ENCODE measurements around the gene SPINDOC. TPM values are rescaled to one million over a fixed set of nuclear protein-coding genes. Genes with fewer than 3 reads are reported as not detected.

The SPINDOC gene
- total RNA-seq, 1 experiment from 2014 or later = 121 TPM

DNA sequence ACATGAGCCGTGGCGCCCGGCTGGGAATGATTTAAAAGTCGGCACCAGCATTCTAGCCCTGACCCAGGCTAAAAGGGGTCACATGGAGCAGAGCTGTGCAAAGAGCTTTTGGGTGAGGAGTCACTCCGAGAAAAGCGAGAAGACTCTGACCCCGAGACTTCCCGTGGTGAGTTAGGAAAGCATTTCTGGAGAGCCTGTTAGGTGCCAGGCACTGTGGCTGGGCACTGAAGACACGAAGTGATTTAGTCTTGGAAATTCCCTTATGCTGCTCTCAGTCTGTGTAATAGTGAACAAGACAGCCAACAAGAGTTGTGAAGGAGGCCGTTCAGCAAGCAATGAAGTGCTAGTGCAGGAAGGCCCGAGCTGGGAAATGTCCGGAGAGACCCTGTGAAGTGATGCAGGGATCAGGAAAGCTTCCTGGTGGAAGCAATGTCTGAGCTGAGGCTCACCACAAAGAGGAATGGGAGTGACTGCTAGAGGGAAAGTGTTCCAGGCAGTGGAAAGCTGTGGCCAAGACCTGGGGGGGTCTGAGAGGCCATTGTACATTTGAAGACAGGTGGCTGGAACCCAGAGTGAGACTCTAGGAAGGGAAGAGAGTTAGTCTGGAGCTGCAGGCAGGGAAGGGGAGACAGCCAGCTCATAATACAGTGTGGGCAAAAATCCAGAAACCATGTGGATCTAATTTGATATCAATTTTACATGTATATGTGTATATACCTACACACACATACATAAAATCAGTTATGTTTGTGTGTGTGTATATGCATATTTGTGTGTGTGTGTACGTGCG lies 57.3 kb downstream of the SPINDOC start:
- no peak overlapping the region for H4K5ac ChIP-seq (ENCODE audit: insufficient read length, low read depth, low read length)
- H3K18ac ChIP-seq (ENCODE audit: insufficient read length, low read depth, low read length) = no peak overlapping the region
- H3K4me1 Mint-ChIP-seq = peaks cover 58 to 62% of the 10 kb centered on the region in 2 experiments
- H3K27me3 ChIP-seq (ENCODE audit: insufficient read depth, low read length) = no peaks in the 10 kb centered on the region
- no peaks in the 10 kb centered on the region for H3K9me3 Mint-ChIP-seq
- no peak for DNase-seq
- no peak for TF ChIP-seq CTCF (conservative IDR thresholded peaks at IDR 0.05)
- H3T11ph ChIP-seq (ENCODE audit: low read length) = no peak overlapping the region
- no peak overlapping the region for H3K14ac ChIP-seq (ENCODE audit: insufficient read depth, low read length)
- no peaks in the 10 kb centered on the region for H3K23me2 ChIP-seq (ENCODE audit: insufficient read length, low read depth, low read length, poor library complexity, severe bottlenecking)
- no peak overlapping the region for H2BK120ac ChIP-seq (ENCODE audit: low read depth, low read length, poor library complexity, severe bottlenecking)
- peaks cover 17% of the 10 kb centered on the region; the same call in 1 of the 2 replicates for H3K79me2 ChIP-seq (ENCODE audit: insufficient read depth, low read length)
- no peaks in the 10 kb centered on the region for H3K27me3 Mint-ChIP-seq (ENCODE audit: low read depth)
- H2AFZ ChIP-seq (ENCODE audit: low read length) = no peak overlapping the region
- H4K8ac ChIP-seq (replicated peaks; ENCODE audit: insufficient read length, low read depth, low read length) = no peak overlapping the region
- no peak overlapping the region for H3K23ac ChIP-seq (ENCODE audit: insufficient read length, low read depth, low read length)
- peaks cover 0 to 3% (median 3%) of the 10 kb centered on the region in 3 experiments; a peak in 4 of 7 replicates for H3K36me3 Mint-ChIP-seq (ENCODE audit: insufficient read depth in 1 of 3, low read depth in 3 of 3)
- peaks cover 13% of the 10 kb centered on the region for H3K79me1 ChIP-seq (ENCODE audit: insufficient read depth, low read depth, low read length, poor library complexity, severe bottlenecking)
- H2BK15ac ChIP-seq (ENCODE audit: low read depth, low read length) = no peak overlapping the region
- peaks cover 12% of the 10 kb centered on the region; the same call in 1 of the 2 replicates for H3K4me1 ChIP-seq (ENCODE audit: insufficient read depth, low read length)
- peak overlapping the region in 2 of 3 experiments; percentile 79 to 86; a peak in 4 of 7 replicates for H3K27ac Mint-ChIP-seq
- H3K4me2 ChIP-seq (ENCODE audit: insufficient read depth, insufficient read length, low read length) = no peak overlapping the region
- no peak overlapping the region for H2AK5ac ChIP-seq (ENCODE audit: insufficient read length, low read length)
- H3K27ac ChIP-seq (ENCODE audit: insufficient read length, low read depth, low read length) = no peak overlapping the region
- H2BK20ac ChIP-seq (ENCODE audit: low read depth, low read length, poor library complexity, severe bottlenecking) = no peak overlapping the region
- no peaks in the 10 kb centered on the region for H3K9me3 ChIP-seq (ENCODE audit: control insufficient read depth, low read depth, low read length)
- H2BK5ac ChIP-seq (ENCODE audit: insufficient read length, low read length) = no peak overlapping the region
- no peak overlapping the region for H3K4ac ChIP-seq (ENCODE audit: low read depth, low read length)
- no peak overlapping the region for H3K4me3 Mint-ChIP-seq
- no peaks in the 10 kb centered on the region for H4K20me1 ChIP-seq (ENCODE audit: control insufficient read depth, insufficient read depth, insufficient read length)
- H3K9ac ChIP-seq (ENCODE audit: extremely low read depth, insufficient read length, low read length) = no peak overlapping the region
- no peak overlapping the region for H2BK12ac ChIP-seq (ENCODE audit: insufficient read length, low read depth, low read length)
- no peak overlapping the region for H3K56ac ChIP-seq (ENCODE audit: insufficient read length, low read depth, low read length)
- H4K91ac ChIP-seq (ENCODE audit: insufficient read length, low read depth, low read length) = no peak overlapping the region
- WGBS (ENCODE audit: extremely low coverage, insufficient read length, low lambda C conversion rate) = no CpG with 5 or more reads among the region's 14 CpGs

All from H9 (cell line).